GM06990 (cell line): ENCODE results near the gene KLB.
A peak's percentile ranks its signal among the peaks of the same experiment; 100 is the strongest.

Source experiments
- DNase-seq: peaks from one replicate; pipeline ENCODE4 v3.0.0-alpha.2; 2011; ENCODE audit not compliant: insufficient read length; ENCODE audit errors: extremely low read depth
- H3K27me3 ChIP-seq: replicated peaks from 2 replicates; pipeline ENCODE4 v1.6.0; 2011; ENCODE audit warnings: low read length; ENCODE audit not compliant: control insufficient read depth, insufficient read depth
- H3K36me3 ChIP-seq: 2 replicates; pipeline ENCODE4 v1.5.1; 2011; ENCODE audit warnings: low read length; ENCODE audit not compliant: control insufficient read depth, insufficient read depth
- H3K4me3 ChIP-seq: replicated peaks from 2 replicates; pipeline ENCODE4 v1.5.1; 2011; ENCODE audit warnings: low read depth, mild to moderate bottlenecking, control low read depth, low read length
- CTCF ChIP-seq: IDR thresholded peaks from 2 replicates; pipeline ENCODE4 v1.5.1; 2011; ENCODE audit warnings: low read length, control low read depth, mild to moderate bottlenecking, inconsistent platforms; ENCODE audit not compliant: insufficient read depth, poor library complexity, severe bottlenecking

Gene KLB

GRCh38 chr4:39433878-39434492, 27.3 kb downstream of the KLB start:
- Histone ChIP-seq H3K36me3 (no peaks in the 10 kb centered on the region), H3K27me3 (no peaks in the 10 kb centered on the region), H3K4me3 (no peak overlapping the region)
- no peak for DNase-seq
- no peak for TF ChIP-seq CTCF

- H3K4me3 ChIP-seq, result no peak overlapping the region
- peak; percentile 37 for TF ChIP-seq CTCF
- no peaks in the 10 kb centered on the region for H3K36me3 ChIP-seq
- DNase-seq, result no peak
- no peaks in the 10 kb centered on the region for H3K27me3 ChIP-seq
These were observed 29.2 kb downstream of the KLB start for GRCh38 chr4:39435659-39436563.

GRCh38 chr4:39441593-39441992, 34.9 kb downstream of the KLB start:
- no peak for TF ChIP-seq CTCF

GRCh38 chr4:39442998-39443397, 36.3 kb downstream of the KLB start:
- no peak for TF ChIP-seq CTCF
- Histone ChIP-seq H3K4me3 (no peak overlapping the region), H3K36me3 (no peaks in the 10 kb centered on the region), H3K27me3 (no peaks in the 10 kb centered on the region)
- no peak for DNase-seq

More at GRCh38 chr4:39441593-39441992, 34.9 kb downstream of the KLB start:
- DNase-seq, result no peak
- H3K4me3 ChIP-seq, result no peak overlapping the region
- no peaks in the 10 kb centered on the region for H3K27me3 ChIP-seq
- H3K36me3 ChIP-seq, result no peaks in the 10 kb centered on the region

- TF ChIP-seq CTCF, result no peak
- Histone ChIP-seq H3K36me3 (no peaks in the 10 kb centered on the region; the same call in 1 of the 2 replicates), H3K4me3 (peak overlapping the region; percentile 57), H3K27me3 (no peaks in the 10 kb centered on the region)
- no peak for DNase-seq
These were observed 39.7 kb downstream of the KLB start for GRCh38 chr4:39446483-39446841.
